ENCODE data around the gene SUSD2. TPM values are rescaled to one million over a fixed set of nuclear protein-coding genes. Genes with fewer than 3 reads are reported as not detected.
"Not testable (repeated sequence)": the region's sequence is repeated elsewhere in the genome, so short reads cannot be mapped to it uniquely, and the experiment has no call there.

The SUSD2 gene
- polyA plus RNA-seq, 1 of the 3 experiments (the other 2 are of a cell fraction): 0.82 TPM

- no peaks in the 10 kb centered on the region for H3K36me3 ChIP-seq (replicated peaks in 1 of 2; ENCODE audit: control insufficient read depth in 1 of 2, insufficient read depth in 2 of 2, low read length in 1 of 2)
- TF ChIP-seq FOSL2 (IDR thresholded peaks at IDR 0.05; ENCODE audit: borderline replicate concordance, low read depth) (no peak), RCOR1 (IDR thresholded peaks at IDR 0.05; ENCODE audit: low read length) (no peak), RAD21 (IDR thresholded peaks at IDR 0.05; ENCODE audit: low read length) (no peak), RXRA (IDR thresholded peaks at IDR 0.05; ENCODE audit: borderline replicate concordance, low read depth) (no peak), TCF12 (IDR thresholded peaks at IDR 0.05) (no peak), ELF1 (IDR thresholded peaks at IDR 0.05) (no peak), CHD2 (IDR thresholded peaks at IDR 0.05; ENCODE audit: low read length, partially characterized antibody) (no peak), IRF3 (IDR thresholded peaks at IDR 0.05; ENCODE audit: low read depth, low read length) (no peak), EZH2phosphoT487 (IDR thresholded peaks at IDR 0.05; ENCODE audit: borderline replicate concordance, low read depth) (no peak), USF2 (IDR thresholded peaks at IDR 0.05; ENCODE audit: borderline replicate concordance, low read depth, low read length) (no peak), YY1 (IDR thresholded peaks at IDR 0.05; ENCODE audit: low read depth) (no peak), MEF2A (IDR thresholded peaks at IDR 0.05; ENCODE audit: borderline replicate concordance, low read depth) (no peak), MAX (IDR thresholded peaks at IDR 0.05; ENCODE audit: low read depth) (no peak)
- H3K4me1 ChIP-seq (ENCODE audit: control insufficient read depth in 1 of 2, insufficient read depth in 2 of 2, low read depth in 1 of 2, low read length in 1 of 2): peaks cover 0 to 22% of the 10 kb centered on the region in 2 experiments; a peak in 2 of 4 replicates
- no peak for DNase-seq
- H3K4me2 ChIP-seq: no peak overlapping the region
- no peaks in the 10 kb centered on the region for H3K9me3 ChIP-seq
- H4K20me1 ChIP-seq (ENCODE audit: insufficient read depth): no peaks in the 10 kb centered on the region
- no peaks in the 10 kb centered on the region for H3K79me2 ChIP-seq (ENCODE audit: insufficient read depth)
- H3K9ac ChIP-seq: no peak overlapping the region
- H3K9me2 ChIP-seq: no peaks in the 10 kb centered on the region
- H2AFZ ChIP-seq (ENCODE audit: low read depth): no peak overlapping the region
- CTCF ChIA-PET: no interaction called here
- H3K4me3 ChIP-seq (ENCODE audit: low read depth in 2 of 2, low read length in 1 of 2): no peak overlapping the region
- H3F3A ChIP-seq (replicated peaks; ENCODE audit: insufficient read depth): peaks cover 41% of the 10 kb centered on the region
- 84% methylated on average over 3 of the region's 3 CpGs for WGBS (ENCODE audit: low lambda C conversion rate)
- peak overlapping the region in 1 of 2 experiments; percentile 99; a peak in 2 of 4 replicates for H3K27ac ChIP-seq (ENCODE audit: low read depth in 2 of 2, low read length in 1 of 2)
- H3K27me3 ChIP-seq (ENCODE audit: insufficient read depth): no peaks in the 10 kb centered on the region
- POLR2A ChIA-PET: no interaction called here
Observed at GRCh38 chr22:24209016-24209415, 27.7 kb downstream of the SUSD2 start.

- no peak for TF ChIP-seq GABPA (IDR thresholded peaks at IDR 0.05; ENCODE audit: low read depth)
- no peaks in the 10 kb centered on the region for H3K9me3 ChIP-seq
- no peaks in the 10 kb centered on the region for H4K20me1 ChIP-seq (ENCODE audit: insufficient read depth)
- ChIA-PET CTCF (no interaction called here), POLR2A (no interaction called here)
- H3K4me1 ChIP-seq (ENCODE audit: control insufficient read depth in 1 of 2, insufficient read depth in 2 of 2, low read depth in 1 of 2, low read length in 1 of 2): peaks cover 0 to 22% of the 10 kb centered on the region in 2 experiments; a peak in 2 of 4 replicates
- no peaks in the 10 kb centered on the region for H3K9me2 ChIP-seq
- no peaks in the 10 kb centered on the region for H3K27me3 ChIP-seq (ENCODE audit: insufficient read depth)
- H3K4me2 ChIP-seq: no peak overlapping the region
- H3K9ac ChIP-seq: no peak overlapping the region
- H3K36me3 ChIP-seq (replicated peaks in 1 of 2; ENCODE audit: control insufficient read depth in 1 of 2, insufficient read depth in 2 of 2, low read length in 1 of 2): no peaks in the 10 kb centered on the region
- no peak overlapping the region for H2AFZ ChIP-seq (ENCODE audit: low read depth)
- DNase-seq: no peak
- peaks cover 41% of the 10 kb centered on the region for H3F3A ChIP-seq (replicated peaks; ENCODE audit: insufficient read depth)
- H3K79me2 ChIP-seq (ENCODE audit: insufficient read depth): no peaks in the 10 kb centered on the region
- no peak overlapping the region for H3K4me3 ChIP-seq (ENCODE audit: low read depth in 2 of 2, low read length in 1 of 2)
- H3K27ac ChIP-seq (ENCODE audit: low read depth in 2 of 2, low read length in 1 of 2): peak overlapping the region in 1 of 2 experiments; percentile 99; a peak in 2 of 4 replicates
- WGBS (ENCODE audit: low lambda C conversion rate): 85% methylated on average over 4 of the region's 4 CpGs
Observed at GRCh38 chr22:24209687-24210086, 28.4 kb downstream of the SUSD2 start.

GRCh38 chr22:24210409-24210808 lies 29.1 kb downstream of the SUSD2 start:
- POLR2A ChIA-PET; H3K9ac ChIP-seq; H3K9me2 ChIP-seq; DNase-seq; H3K4me2 ChIP-seq; H3K4me3 ChIP-seq (ENCODE audit: low read depth in 2 of 2, low read length in 1 of 2); H3K27ac ChIP-seq (ENCODE audit: low read depth in 2 of 2, low read length in 1 of 2); H3K36me3 ChIP-seq (replicated peaks in 1 of 2; ENCODE audit: control insufficient read depth in 1 of 2, insufficient read depth in 2 of 2, low read length in 1 of 2); H3K9me3 ChIP-seq; H3K27me3 ChIP-seq (ENCODE audit: insufficient read depth); H2AFZ ChIP-seq (ENCODE audit: low read depth); CTCF ChIA-PET; H3K79me2 ChIP-seq (ENCODE audit: insufficient read depth); H4K20me1 ChIP-seq (ENCODE audit: insufficient read depth): not testable (repeated sequence)
- peaks cover 36% of the 10 kb centered on the region for H3F3A ChIP-seq (replicated peaks; ENCODE audit: insufficient read depth)
- WGBS (ENCODE audit: low lambda C conversion rate): 98% methylated on average over 11 of the region's 11 CpGs
- H3K4me1 ChIP-seq (ENCODE audit: control insufficient read depth in 1 of 2, insufficient read depth in 2 of 2, low read depth in 1 of 2, low read length in 1 of 2): peaks cover 0 to 22% of the 10 kb centered on the region in 2 experiments; a peak in 2 of 4 replicates

GRCh38 chr22:24211716-24212115 lies 30.4 kb downstream of the SUSD2 start:
- H3K4me3 ChIP-seq (ENCODE audit: low read depth in 2 of 2, low read length in 1 of 2); POLR2A ChIA-PET; H3K27me3 ChIP-seq (ENCODE audit: insufficient read depth); DNase-seq; H3K27ac ChIP-seq (ENCODE audit: low read depth in 2 of 2, low read length in 1 of 2); H3K9me2 ChIP-seq; H3K36me3 ChIP-seq (replicated peaks in 1 of 2; ENCODE audit: control insufficient read depth in 1 of 2, insufficient read depth in 2 of 2, low read length in 1 of 2); H4K20me1 ChIP-seq (ENCODE audit: insufficient read depth); H3K9me3 ChIP-seq; H3K4me2 ChIP-seq; H2AFZ ChIP-seq (ENCODE audit: low read depth); H3K9ac ChIP-seq; H3K79me2 ChIP-seq (ENCODE audit: insufficient read depth): not testable (repeated sequence)
- WGBS (ENCODE audit: low lambda C conversion rate): 96% methylated on average over 5 of the region's 6 CpGs
- CTCF ChIA-PET: interaction anchor here (0.7 to 1.6 kb wide), 3 partner anchors 20 to 319 kb away, joined by 3 to 4 read pairs (median 4); no protein-coding TSS in a partner anchor
- Histone ChIP-seq H3F3A (replicated peaks; ENCODE audit: insufficient read depth) (peaks cover 24% of the 10 kb centered on the region), H3K4me1 (ENCODE audit: control insufficient read depth in 1 of 2, insufficient read depth in 2 of 2, low read depth in 1 of 2, low read length in 1 of 2) (peaks cover 0 to 17% of the 10 kb centered on the region in 2 experiments; a peak in 2 of 4 replicates)

All from SK-N-SH (cell line).